ENCODE data around the gene TRMT10C.
A peak's percentile ranks its signal among the peaks of the same experiment; 100 is the strongest.

DNA sequence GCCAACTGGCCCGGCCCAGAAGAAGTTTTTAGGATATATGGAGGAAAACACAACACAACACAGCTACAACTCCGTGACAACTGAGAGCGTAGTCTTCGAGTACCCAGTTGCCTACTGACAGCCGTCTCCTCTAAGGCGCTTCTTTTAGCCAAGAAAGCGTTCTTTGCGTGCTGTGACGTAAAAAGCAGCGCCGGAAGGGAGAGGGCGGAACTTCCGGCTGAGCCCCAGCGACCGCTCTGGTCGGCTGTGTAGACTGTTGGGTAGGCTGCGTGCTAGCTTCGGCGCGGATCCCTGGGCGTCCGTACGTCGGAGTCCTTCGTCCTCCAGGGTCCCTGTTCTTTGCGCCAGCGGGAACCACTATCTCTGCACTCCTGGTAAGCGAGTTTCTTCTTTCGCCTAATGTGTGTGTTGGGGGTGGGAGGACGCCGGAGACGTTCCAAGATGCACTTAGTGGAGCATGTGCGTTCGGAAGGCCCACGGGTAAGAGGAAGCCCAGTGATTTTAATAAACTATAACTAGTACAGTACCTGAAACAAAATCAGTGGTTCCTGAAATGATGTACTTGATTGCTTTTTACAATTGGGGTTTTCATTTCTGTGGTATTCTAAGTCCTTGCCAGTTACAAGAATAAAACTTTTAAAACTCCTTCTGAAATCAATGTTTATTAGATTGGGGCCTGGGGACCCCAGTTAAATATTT, at the start of gene TRMT10C:
- TF ChIP-seq, protein P1, sequence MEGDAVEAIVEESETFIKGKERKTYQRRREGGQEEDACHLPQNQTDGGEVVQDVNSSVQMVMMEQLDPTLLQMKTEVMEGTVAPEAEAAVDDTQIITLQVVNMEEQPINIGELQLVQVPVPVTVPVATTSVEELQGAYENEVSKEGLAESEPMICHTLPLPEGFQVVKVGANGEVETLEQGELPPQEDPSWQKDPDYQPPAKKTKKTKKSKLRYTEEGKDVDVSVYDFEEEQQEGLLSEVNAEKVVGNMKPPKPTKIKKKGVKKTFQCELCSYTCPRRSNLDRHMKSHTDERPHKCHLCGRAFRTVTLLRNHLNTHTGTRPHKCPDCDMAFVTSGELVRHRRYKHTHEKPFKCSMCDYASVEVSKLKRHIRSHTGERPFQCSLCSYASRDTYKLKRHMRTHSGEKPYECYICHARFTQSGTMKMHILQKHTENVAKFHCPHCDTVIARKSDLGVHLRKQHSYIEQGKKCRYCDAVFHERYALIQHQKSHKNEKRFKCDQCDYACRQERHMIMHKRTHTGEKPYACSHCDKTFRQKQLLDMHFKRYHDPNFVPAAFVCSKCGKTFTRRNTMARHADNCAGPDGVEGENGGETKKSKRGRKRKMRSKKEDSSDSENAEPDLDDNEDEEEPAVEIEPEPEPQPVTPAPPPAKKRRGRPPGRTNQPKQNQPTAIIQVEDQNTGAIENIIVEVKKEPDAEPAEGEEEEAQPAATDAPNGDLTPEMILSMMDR (IDR thresholded peaks at IDR 0.05) = no peak
- TF ChIP-seq POLR2A (IDR thresholded peaks at IDR 0.05; ENCODE audit: low read depth) (peak; percentile 49), POLR2AphosphoS5 (IDR thresholded peaks at IDR 0.05) (peak; percentile 96 to 98), EP300 (IDR thresholded peaks at IDR 0.05) (no peak)

Measured in esophagus muscularis mucosa (tissue), 4 donors.